Measurements from ENCODE around the gene SLC25A21. TPM values are rescaled to one million over a fixed set of nuclear protein-coding genes. Genes with fewer than 3 reads are reported as not detected.

SLC25A21 gene
- total RNA-seq, 1 donor from 2014 or later = 0.91 TPM

GRCh38 chr14:36655571-36655962 lies 516.8 kb downstream of the SLC25A21 start:
- no peaks in the 10 kb centered on the region for H3K36me3 Mint-ChIP-seq (ENCODE audit: unreplicated experiment)
- peaks cover 3% of the 10 kb centered on the region for H3K9me3 Mint-ChIP-seq (ENCODE audit: unreplicated experiment)
- peaks cover 4% of the 10 kb centered on the region for H3K4me1 Mint-ChIP-seq (ENCODE audit: low read depth, unreplicated experiment)
- TF ChIP-seq CTCF (IDR thresholded peaks at IDR 0.05; ENCODE audit: partially characterized antibody, unreplicated experiment) = no peak
- H3K27ac Mint-ChIP-seq (ENCODE audit: unreplicated experiment) = peak overlapping the region; percentile 43
- no peak for DNase-seq
- peaks cover 49% of the 10 kb centered on the region for H3K27me3 Mint-ChIP-seq (ENCODE audit: unreplicated experiment)
- H3K4me3 Mint-ChIP-seq (ENCODE audit: unreplicated experiment) = peak overlapping the region; percentile 79

GRCh38 chr14:36654794-36655381 lies 517.5 kb downstream of the SLC25A21 start:
- peaks cover 2% of the 10 kb centered on the region for H3K9me3 Mint-ChIP-seq (ENCODE audit: unreplicated experiment)
- H3K27me3 Mint-ChIP-seq (ENCODE audit: unreplicated experiment) = peaks cover 42% of the 10 kb centered on the region
- peaks cover 4% of the 10 kb centered on the region for H3K4me1 Mint-ChIP-seq (ENCODE audit: low read depth, unreplicated experiment)
- H3K36me3 Mint-ChIP-seq (ENCODE audit: unreplicated experiment) = no peaks in the 10 kb centered on the region
- TF ChIP-seq CTCF (IDR thresholded peaks at IDR 0.05; ENCODE audit: partially characterized antibody, unreplicated experiment) = no peak
- H3K4me3 Mint-ChIP-seq (ENCODE audit: unreplicated experiment) = peak overlapping the region; percentile 2
- no peak overlapping the region for H3K27ac Mint-ChIP-seq (ENCODE audit: unreplicated experiment)
- no peak for DNase-seq

DNA sequence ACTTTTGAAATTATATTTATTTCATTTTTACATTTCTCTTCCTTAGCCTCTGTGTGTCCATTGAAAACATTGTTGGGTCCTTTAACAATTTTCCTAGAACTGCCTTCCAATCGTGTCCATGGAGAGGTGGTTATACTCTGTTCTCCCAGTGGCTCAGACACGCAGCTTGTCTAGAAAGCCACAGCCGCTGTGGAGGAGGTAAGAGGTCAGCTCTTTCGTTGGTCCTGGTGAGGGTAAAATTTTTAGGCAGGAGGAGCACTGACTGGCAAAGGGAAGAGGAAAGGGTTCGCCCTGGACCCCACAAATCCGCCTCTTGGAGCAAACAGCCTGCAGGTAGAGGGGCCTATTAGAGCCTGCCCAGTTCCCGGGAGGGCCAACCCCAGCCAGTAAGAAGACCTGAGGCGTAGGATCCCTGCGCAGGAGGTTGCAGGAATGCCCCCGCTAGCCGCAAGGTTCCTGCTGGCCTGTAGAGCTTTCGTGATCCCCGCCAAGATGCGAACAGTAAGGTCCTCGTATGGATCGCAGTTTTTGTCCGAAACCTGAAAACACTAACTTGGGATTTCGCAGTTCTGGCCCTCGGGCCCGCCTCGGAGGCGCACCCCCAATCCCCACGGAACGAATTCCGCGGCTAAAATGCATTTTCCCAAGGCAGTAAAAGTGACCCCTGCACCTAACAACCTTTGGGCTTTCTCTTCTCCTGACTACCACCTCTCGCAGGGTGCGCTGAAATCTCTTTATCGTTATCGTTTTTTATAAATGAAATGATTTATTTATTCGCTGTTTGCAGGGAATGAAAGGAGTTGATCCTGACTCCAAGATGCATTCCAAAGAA lies 518.2 kb downstream of the SLC25A21 start:
- no peak overlapping the region for H3K27ac Mint-ChIP-seq (ENCODE audit: unreplicated experiment)
- peaks cover 2% of the 10 kb centered on the region for H3K9me3 Mint-ChIP-seq (ENCODE audit: unreplicated experiment)
- peaks cover 4% of the 10 kb centered on the region for H3K4me1 Mint-ChIP-seq (ENCODE audit: low read depth, unreplicated experiment)
- no peaks in the 10 kb centered on the region for H3K36me3 Mint-ChIP-seq (ENCODE audit: unreplicated experiment)
- H3K4me3 Mint-ChIP-seq (ENCODE audit: unreplicated experiment) = peak overlapping the region; percentile 2
- TF ChIP-seq CTCF (IDR thresholded peaks at IDR 0.05; ENCODE audit: partially characterized antibody, unreplicated experiment) = no peak
- peaks cover 35% of the 10 kb centered on the region for H3K27me3 Mint-ChIP-seq (ENCODE audit: unreplicated experiment)
- DNase-seq = no peak

DNA sequence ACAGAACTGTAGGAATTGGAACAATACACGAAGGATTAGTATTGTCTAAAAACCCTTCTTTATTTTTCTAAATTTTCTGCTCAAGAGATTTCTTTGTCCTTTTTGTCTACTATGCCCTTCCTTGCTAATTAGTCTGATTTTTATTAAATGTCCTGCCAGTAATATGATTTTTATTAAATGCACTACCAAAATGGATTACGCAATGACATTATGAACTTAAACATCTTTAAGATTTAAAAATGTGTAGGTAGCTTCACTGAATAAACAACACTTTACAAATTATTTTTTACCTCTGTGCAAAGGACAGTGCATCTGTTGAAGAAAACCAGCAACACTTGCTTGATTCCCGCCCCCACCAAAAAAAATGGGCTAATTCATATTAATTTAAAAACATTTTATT lies 519.0 kb downstream of the SLC25A21 start:
- Mint-ChIP-seq H3K9me3 (ENCODE audit: unreplicated experiment) (peaks cover 2% of the 10 kb centered on the region), H3K36me3 (ENCODE audit: unreplicated experiment) (no peaks in the 10 kb centered on the region), H3K4me3 (ENCODE audit: unreplicated experiment) (no peak overlapping the region), H3K27me3 (ENCODE audit: unreplicated experiment) (peaks cover 31% of the 10 kb centered on the region), H3K4me1 (ENCODE audit: low read depth, unreplicated experiment) (peaks cover 5% of the 10 kb centered on the region), H3K27ac (ENCODE audit: unreplicated experiment) (no peak overlapping the region)
- TF ChIP-seq CTCF (IDR thresholded peaks at IDR 0.05; ENCODE audit: partially characterized antibody, unreplicated experiment) = no peak
- DNase-seq = no peak
